Measurements from ENCODE around the gene TMTC1.

Gene TMTC1

DNA sequence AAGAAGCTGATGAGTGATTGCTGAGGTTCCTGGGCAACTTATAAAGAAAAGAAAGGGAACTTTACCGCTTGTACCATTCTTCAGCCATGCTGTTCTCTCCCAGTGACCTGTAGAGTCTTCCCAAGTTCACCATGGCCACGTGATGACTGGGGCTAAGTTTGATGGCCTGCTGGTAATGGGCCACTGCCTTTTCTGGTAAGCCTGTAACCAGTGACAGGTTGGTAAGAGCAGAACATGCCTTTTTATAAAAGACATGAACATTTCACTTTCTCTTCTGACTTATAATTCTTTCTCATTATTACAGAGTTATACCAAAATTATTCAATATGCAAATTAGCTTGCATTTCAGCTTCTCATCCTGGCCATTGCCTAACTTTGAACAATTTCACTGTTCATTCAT is 265.3 kb downstream of the TMTC1 start:
- no peak for DNase-seq

DNA sequence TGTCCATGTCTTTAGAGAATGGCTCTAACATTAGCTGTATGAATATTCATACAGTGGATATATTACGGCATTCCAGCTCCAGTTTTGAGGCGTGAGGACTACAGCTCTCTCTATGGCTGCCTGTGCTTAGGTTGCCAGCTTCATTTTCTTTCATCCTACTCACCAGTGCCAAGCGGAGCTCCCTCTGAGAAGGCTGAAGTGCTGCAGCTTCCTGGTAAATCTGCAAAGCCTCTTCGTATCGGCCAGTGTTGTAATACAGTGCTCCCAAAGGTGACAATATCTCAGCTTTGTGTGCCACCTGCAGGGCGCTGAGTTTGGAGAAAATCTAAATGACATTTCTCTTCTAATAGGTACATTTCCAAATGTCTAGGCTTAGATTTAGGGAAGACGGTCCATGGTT is 266.5 kb downstream of the TMTC1 start:
- DNase-seq, result no peak

DNA sequence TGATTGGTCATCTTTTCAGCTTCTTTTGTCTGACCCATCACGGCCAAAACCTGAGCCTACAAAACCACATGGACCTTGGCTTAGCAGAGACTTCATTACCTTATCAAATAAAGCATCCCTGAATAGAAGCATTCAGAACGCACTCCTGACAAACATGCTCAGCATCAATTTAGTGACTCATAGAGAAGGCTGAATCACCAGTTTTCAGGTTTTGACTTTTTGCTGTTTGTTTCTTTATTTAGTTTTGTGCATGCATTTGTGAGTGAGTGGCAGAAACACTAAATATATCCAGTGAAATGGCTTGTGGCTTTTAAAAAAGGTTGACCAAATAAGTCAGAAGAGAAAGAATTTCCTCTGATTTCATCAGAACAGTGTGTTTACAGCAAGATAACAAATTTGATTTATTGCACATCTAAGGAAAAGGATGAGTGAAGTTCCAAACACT is 267.3 kb downstream of the TMTC1 start:
- DNase-seq, result no peak

DNA sequence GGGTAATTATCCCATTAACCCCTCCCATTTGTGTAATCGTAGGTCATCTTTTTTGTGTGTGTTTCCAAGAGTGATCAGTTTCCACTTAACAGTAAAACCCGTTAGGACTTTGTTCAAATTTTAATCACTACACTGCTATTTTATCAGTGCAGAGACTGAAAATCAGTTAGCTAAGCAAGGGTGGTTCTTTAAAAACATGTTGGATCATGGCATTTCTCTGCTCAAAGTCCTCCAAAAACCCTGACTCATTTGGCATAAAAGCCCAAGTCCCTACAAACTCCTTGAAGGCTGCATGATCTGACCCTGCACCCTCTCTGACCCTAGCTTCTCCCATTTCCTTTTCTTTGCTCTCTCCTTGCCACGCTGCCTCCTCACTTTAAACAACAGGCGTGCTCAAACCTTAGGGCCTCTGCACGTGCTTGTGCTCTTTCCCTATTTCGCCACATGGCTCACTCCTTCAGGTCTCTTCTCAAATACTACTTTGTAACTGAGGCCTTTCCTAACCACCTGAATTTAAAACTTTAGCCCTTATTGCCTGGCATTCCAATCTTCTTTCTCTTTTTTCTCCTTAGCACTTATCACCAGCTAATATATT is 273.1 kb downstream of the TMTC1 start:
- DNase-seq, result no peak

DNA sequence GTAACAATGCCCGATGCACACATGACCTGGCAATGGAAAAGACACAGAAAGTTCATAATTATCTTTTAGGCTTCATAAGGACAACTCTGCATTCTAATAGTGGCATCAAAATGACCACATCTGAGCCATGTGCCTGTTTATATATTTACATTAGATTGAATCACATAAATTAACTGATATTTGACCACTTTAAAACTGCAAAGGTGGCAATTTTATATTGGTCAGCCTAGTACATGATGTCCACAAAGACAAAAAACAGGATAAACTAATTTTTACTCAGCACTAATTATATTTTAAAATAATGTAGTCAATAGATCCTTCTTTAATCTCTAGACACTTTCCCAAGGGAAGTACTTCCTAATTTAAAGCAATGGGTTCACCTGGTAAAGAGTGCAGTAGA is 274.2 kb downstream of the TMTC1 start:
- no peak for DNase-seq

DNA sequence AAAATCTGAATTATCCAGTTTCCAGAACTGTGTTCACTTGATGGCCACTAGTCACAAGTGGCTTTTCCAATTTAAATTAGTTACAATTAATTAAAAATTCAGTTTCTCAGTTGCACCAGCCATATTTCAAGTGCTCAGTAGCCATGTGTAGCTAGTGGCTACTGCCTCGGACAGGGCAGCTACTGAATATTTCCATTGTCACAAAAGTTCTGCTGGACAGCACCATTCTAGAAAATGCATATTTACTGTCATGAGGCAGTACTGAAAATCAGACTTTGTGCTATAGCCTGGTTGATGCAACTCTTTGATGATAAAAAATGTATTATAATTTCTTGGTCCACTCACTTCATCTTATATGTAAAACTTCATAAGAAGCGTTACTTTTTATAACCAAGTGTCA is 274.8 kb downstream of the TMTC1 start:
- DNase-seq, result no peak

DNA sequence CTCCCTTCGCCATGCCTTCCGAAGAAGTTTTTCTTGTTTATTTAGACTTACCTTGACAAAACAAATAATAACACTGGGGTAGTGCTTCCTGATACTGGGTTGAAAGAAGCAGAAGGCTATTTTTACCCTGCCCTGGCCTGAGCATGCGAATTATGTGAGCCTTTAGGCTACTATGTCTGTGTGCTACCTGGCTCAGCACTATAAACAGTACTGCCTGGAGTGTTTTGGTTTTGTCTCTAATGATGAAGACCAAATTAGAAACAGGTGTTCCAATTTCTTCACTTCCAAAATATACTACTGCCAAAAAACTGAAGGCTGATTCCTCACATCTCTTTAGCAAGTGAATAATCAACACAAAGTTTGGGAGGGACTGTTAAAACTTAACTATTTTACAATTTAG is 278.6 kb downstream of the TMTC1 start:
- DNase-seq, result no peak

DNA sequence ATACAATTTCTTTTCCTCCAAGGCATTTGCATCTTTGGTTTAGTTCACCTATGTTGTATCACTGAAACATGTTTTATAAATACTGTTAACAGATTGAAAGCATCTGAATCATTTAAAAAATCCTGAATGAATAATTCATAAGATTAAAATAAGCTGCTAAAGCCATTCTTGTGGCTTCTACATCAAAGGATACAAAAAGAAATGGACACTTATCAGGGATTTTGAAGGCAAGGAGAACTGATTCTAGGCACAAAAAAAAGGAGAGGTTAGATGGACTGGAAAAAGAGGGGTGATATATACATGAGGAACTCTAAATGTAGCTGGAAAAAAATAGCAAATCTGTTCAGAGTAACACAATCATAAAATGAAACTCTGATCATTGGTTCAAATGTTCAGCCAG is 280.5 kb downstream of the TMTC1 start:
- DNase-seq, result no peak

DNA sequence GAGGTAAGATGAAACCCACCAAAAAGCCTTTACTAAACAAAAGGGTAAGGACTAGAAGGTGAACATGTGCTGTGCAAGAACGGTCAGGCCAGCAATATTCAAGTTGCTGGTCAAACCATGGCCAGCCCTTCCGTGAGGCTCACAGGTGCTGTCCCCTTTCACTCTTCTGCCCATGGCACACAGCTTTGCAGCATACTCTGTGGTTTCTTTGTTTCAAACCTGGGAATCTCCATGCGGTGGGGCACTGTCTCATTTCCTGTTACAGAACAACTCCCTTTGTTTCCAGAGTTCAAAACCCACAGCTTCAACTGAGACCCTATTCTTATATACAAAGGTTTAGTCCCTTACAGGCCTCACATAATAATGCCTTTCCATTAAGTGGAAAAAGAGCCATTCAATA is 284.5 kb downstream of the TMTC1 start:
- DNase-seq, result no peak

DNA sequence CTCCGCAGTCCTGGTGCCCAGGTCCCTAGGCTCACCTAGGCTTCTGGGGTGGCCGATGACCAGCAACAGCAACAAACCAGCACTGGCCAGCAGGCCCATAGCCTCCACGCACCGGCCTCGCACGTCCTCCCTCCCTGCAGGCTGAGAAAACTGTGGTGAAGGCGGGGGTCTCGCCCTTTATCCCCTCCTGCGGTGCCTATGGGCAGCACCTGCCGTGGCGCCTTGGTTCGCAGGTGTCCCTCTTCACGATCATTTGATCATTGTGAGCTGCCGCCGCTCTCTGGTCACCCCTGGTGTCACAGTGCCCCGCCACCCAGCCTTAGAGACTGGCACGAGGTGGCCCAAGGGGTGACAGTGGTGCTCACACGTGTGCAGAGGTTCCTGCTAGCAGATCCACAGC is 286.2 kb downstream of the TMTC1 start, which contains the start of gene OVCH1:
Gene OVCH1 (minus strand): TSS at position 99 of the 400 bp plus-strand sequence. CDS start 0 bp downstream, at position 99.
- DNase-seq, result no peak

DNA sequence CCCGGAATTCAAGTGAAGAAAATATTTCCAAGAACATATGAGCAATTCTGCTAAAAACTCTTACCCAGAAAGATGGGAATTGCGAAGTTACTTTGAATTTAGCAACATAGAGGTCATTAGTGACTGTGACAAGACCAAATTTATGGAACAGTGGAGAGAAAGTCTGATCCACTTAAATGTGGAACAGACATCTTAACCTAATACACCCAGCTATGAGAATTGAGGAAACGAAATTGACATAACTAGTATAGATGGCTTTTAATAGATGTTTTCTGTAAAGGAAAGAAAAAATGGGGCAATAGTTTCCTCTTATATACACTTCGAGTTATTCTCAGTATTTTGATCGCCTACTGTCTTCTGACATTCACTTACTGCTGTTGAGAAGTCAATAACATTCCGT is 290.9 kb downstream of the TMTC1 start:
- DNase-seq, result no peak

DNA sequence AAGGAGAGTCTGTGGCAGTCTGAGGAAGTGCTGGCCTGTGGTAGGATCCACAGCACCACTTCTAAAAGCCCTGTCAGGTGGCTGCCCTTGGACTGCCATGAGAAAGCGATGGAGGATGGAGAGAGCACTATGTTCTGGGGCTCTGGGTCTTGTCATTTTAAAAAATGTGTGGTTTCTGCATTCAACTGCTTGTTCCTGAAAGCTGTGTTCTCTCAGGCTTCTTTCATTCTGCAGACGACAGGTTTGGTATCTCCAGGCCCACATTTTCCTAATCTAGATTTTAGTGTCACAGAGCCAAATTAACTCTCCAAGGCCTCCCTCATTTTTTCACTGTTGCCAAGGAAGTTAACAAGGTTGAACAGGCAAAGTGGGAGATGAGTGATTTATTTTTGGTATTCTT is 296.8 kb downstream of the TMTC1 start:
- no peak for DNase-seq

DNA sequence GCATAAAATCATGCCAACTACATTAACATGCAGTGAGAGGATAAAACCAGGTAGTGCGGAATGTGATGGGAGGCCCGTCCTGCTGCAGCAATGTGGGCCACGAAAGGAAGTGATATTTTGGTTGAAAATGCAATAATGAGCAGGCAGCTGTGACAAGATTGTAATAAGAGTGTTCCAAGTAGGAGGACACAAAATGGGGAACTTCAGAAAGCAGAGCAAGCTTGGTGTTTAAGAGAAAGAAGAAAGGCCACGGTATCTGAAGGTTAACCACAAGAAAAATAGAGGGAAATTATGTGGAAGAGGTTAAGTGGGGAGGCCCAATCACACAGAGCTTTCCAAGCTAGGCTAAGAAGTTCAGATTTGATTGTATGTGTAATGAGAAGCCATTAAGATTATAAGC is 320.5 kb downstream of the TMTC1 start:
- DNase-seq, result no peak

DNA sequence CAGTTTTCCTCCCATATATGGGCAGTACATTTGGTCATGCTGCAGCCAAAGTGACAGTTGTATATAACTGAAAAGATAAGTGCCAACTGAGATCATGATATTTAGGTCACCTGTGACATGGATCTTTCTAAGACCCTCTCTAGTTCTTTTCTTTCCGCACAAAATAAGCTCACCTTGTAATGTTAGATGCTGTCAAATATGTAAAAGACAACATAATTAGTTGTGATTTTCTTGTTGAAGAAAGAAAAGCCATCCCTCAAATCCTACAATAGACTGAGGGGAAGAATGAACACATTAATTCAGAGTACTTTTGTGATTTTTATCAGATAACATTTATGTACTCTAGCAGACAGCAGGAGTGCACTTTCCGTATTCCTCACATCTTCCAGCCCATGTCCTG is 323.7 kb downstream of the TMTC1 start:
- no peak for DNase-seq

DNA sequence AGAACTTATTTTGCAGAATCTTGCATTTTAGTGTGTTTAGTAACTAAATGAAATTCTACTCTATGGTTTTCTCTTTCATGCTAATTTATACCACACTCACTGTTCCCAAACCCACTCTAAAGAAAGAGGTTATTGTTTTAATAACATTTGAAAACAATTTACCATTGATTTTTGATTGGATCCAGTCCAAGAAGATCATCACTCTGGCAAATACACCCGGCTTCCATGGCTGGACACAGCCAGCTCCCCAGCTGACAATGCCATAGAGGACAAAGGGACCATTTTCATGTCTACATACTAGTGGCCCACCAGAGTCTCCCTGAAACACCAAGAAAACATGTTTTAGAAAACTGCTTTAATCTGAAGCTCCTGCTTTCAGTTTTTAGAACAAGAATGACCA is 328.7 kb downstream of the TMTC1 start:
- no peak for DNase-seq

DNA sequence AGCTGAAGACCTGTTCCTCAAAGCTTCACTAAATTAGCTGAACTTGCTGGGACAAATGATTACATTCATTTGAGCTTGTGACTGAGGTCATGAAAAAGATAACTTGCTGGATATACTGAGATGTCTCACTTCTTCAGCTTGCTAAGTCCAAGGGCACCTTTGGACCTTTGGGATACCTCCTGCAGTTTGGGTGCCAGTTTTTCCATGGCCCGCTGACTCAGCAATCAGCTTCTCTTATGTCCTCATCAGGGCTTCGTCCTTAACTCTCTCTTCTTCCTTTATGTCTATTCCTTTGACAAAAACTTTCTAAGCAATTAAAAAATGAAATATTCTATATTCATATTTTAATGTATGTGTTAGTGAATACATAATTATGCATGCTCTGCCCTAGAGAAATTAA is 331.9 kb downstream of the TMTC1 start:
- DNase-seq, result no peak

Measured in CD4-positive, alpha-beta T cell treated with Interleukin-4 for 1 hour (primary cell).